NCI-H1694 treated with DMSO at 0.1 percent for 48 hours (cell line): Measurements from ENCODE around the gene ZGLP1.

Source experiments
- DNase-seq: peaks from one replicate; lab custom pipeline; 2025; lab: John Stamatoyannopoulos, UW

The ZGLP1 gene

GRCh38 chr19:10327793-10328192 is 18.2 kb upstream of the ZGLP1 start:
- DNase-seq: no peak

GRCh38 chr19:10325732-10326131 is 16.1 kb upstream of the ZGLP1 start:
- DNase-seq: no peak

DNA sequence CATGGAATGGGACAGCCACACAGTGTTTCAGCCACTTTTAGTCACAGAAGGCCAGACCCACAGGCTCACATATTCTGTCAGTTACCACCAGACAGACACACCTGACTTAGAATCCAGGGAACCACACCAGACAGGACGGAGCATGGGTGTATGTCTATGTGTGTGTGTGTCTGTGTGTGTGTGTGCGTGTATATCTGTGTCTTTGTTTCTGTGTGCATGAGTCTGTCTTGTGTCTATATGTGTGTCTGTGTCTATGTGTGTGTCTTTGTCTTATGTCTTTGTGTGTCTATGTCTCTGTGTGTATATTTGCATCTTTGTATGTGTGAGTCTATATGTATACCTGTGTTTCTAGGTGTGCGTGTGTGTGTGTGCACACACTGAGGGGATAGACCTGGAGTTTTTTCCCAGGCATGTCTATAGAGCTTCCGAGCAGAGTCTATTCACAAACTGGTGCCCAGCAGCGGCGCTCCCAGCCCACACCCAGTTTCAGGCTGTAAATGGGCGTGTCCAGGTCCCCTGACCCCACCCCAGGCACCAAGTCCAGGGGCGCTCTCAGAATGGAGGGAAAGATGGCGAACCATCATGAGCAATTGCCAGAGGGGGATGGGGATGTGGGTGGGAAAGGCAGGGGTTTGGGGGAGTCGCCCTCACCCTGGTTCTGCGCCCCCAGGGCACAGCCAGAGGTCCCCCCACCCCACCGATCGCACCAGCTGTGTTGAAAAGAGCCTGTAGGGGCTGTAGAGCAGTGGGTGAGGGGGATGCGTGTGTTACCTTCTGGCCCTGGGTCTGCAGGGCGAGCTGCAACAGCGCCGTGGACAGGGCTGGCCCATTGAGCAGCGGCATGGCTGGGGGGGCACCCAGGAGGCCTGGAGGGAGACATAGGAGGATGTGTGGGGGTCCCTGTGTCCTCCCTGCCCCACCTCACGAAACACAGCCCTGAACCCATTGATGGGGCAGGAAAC is 12.5 kb upstream of the ZGLP1 start:
- no peak for DNase-seq

- no peak for DNase-seq
Measured at GRCh38 chr19:10321417-10321797, 11.8 kb upstream of the ZGLP1 start.

- no peak for DNase-seq
Measured at GRCh38 chr19:10320602-10321416, 11.2 kb upstream of the ZGLP1 start.

GRCh38 chr19:10318807-10319682 is 9.4 kb upstream of the ZGLP1 start:
- DNase-seq: no peak

GRCh38 chr19:10317857-10318462 is 8.3 kb upstream of the ZGLP1 start:
- DNase-seq: no peak

DNA sequence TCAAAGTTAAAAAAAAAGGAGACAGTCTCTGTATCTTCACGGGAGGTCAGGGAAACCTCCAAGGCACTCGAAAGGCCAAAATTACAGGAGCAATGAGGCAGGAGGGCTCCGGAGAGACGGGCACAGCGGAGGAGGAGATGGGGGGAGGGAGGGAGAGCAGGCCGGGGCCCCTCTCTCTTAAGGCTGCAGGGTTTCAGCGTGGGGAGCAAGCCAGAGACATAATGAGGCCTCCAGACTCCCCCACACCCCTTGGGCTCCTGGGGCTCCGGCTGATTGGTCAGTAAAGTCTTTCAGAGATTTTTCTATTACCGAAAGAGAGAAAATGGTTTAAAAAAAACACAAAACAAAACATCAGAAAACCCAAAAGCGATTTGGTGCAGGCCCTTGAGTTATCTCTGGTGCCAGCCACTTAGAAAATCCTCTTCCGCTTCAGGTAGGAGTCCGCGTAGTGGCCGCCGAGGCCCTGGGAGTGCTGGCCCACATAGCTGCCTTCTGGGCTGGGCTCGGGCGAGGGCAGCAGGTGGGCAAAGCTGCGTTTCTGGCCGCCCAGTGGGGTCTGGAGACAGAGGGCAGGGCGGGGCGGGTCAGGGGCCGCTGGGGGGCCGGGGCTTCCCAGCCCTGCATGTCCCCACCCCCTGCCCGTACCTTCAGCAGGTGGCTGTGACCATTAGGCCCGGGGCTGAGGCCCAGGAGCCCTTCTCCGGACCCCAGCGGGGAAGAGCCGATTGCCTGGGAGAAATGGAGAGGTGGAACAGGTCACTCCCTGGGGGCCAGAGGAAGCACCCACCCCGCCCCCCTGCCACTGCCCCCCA is 7.6 kb upstream of the ZGLP1 start:
- DNase-seq: no peak

DNA sequence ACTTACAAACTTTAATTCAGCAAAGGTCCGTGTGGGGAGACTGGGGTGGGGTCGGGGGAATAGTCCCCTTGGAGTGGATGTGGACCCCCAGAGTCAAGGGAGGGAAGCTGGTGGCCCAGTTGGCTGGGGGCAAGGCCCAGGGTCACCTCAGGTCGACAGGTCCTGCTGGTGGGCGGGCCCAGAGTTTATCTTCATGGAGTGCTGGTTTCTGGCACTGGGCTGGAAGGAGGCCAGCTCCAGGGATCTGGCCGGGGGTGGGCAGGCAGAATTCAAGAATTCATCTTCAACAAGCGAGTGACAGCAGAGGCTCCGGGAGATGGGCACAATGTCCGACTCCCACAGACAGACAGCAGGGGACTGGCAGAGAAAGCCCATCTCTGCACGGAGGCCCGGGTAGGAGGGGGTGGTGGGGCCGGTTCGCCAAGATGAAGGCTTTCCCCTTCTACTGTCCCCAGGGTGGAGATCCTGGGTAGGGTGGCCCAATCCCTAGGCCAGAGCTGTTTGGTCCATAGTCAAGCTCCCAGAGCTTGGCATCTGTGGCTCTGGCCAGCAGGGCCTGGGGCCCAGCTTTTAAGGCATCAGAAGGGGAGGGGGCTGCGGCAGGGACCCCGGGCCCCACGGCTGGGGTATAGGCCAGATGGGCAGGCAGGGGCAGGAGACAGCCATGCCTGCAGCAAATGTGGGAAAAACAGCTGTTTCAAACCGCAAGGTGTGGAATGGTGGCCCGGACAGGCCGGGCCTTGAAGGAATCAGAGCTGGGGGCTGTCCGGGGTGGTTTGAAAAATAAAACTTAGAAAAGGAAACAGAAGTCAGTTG is 6.8 kb upstream of the ZGLP1 start:
- no peak for DNase-seq

DNA sequence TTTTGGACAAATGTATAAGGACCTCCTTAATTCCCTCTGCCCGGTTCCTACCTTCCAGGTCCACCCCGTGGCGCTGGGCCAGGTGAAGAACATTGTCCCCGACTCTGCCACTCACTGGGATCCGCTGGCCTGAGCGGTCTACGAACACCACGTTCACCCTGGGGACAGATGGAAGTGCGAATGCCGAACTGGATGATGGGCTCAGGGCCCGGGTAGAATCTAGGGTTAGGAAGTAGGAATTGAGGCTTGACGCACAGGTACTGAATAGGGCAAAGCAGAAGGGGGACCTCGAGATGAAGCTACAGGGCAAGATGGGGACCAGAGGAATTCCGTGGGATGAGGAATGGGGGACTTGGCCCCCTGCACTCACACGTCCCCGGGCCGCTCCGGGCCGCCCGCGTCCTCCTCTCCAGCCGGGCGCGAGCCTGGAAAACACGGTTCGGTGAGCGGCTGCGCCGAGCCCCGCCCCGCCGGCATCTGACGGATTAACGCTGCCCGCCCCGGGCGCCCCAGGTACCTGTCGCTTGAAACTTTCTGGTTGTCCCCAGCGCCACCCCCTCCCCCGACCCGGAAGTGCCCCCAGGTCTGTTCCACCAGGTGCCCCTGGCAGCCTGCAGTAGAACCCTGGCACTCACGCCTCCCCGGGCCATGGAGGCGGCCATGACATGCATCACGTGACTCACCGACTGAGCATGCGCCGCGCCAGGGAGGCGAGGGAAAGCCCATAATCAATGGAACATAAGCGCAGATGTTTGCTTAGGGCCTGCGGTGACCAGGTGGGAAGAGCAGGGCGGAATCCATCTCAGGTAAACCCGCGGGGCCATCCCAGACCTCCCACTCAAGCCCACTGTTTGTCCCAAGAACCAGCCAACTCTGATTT is 6.0 kb upstream of the ZGLP1 start, which contains the start of gene FDX2:
FDX2 (minus strand) TSS at position 681 of the 880 bp plus-strand sequence; CDS start at position 662, 19 bp downstream.
- peak; percentile 41 for DNase-seq

- DNase-seq: no peak
Measured at GRCh38 chr19:10306327-10306726, 3.3 kb downstream of the ZGLP1 start.

- DNase-seq: peak; percentile 15
Measured at GRCh38 chr19:10305139-10305806, 4.3 kb downstream of the ZGLP1 start.

- peak; percentile 69 for DNase-seq
Measured at GRCh38 chr19:10299545-10300458, 9.8 kb downstream of the ZGLP1 start.

GRCh38 chr19:10295847-10296591 is 13.6 kb downstream of the ZGLP1 start:
- no peak for DNase-seq

- DNase-seq: no peak
Measured at GRCh38 chr19:10295305-10295846, 14.2 kb downstream of the ZGLP1 start.

DNA sequence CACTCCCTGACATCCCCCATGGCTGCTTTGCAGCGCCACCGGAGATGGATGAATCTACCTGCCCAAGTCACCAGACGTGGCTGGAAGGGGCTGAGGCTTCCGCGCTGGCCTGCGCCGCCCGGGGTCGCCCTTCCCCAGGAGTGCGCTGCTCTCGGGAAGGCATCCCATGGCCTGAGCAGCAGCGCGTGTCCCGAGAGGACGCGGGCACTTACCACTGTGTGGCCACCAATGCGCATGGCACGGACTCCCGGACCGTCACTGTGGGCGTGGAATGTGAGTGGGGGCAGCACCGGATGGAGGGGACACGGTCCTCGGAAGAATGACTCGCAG is 15.3 kb downstream of the ZGLP1 start:
- DNase-seq: no peak
